ENCODE results near the gene SYNE2. TPM values are rescaled to one million over a fixed set of nuclear protein-coding genes. Genes with fewer than 3 reads are reported as not detected.

The SYNE2 gene
- total RNA-seq, 4 donors from 2014 or later, result 314 to 379 (median 342) TPM

- DNase-seq, result no peak
- no peak overlapping the region for H3K4me3 ChIP-seq (replicated peaks in 1 of 3)
- intact Hi-C loops (cut with DNase I), result no loop called here
- H3K27ac ChIP-seq, result peak overlapping the region in 2 of 3 donors; percentile 2 to 84
- H3K4me1 ChIP-seq, result peaks cover 21 to 31% of the 10 kb centered on the region in 2 donors
- TF ChIP-seq, protein P1, sequence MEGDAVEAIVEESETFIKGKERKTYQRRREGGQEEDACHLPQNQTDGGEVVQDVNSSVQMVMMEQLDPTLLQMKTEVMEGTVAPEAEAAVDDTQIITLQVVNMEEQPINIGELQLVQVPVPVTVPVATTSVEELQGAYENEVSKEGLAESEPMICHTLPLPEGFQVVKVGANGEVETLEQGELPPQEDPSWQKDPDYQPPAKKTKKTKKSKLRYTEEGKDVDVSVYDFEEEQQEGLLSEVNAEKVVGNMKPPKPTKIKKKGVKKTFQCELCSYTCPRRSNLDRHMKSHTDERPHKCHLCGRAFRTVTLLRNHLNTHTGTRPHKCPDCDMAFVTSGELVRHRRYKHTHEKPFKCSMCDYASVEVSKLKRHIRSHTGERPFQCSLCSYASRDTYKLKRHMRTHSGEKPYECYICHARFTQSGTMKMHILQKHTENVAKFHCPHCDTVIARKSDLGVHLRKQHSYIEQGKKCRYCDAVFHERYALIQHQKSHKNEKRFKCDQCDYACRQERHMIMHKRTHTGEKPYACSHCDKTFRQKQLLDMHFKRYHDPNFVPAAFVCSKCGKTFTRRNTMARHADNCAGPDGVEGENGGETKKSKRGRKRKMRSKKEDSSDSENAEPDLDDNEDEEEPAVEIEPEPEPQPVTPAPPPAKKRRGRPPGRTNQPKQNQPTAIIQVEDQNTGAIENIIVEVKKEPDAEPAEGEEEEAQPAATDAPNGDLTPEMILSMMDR (IDR thresholded peaks at IDR 0.05), result no peak
- no peak for TF ChIP-seq POLR2A (IDR thresholded peaks at IDR 0.05)
- no peaks in the 10 kb centered on the region for H3K27me3 ChIP-seq
- 100% methylated on average over 1 of the region's 1 CpG; no CpG with 5 or more reads in 1 of the 2 donors for WGBS, 2 donors
- no peaks in the 10 kb centered on the region for H3K9me3 ChIP-seq
- H3K36me3 ChIP-seq, result no peaks in the 10 kb centered on the region
Measured at GRCh38 chr14:64060199-64060545, 207.4 kb downstream of the SYNE2 start.

DNA sequence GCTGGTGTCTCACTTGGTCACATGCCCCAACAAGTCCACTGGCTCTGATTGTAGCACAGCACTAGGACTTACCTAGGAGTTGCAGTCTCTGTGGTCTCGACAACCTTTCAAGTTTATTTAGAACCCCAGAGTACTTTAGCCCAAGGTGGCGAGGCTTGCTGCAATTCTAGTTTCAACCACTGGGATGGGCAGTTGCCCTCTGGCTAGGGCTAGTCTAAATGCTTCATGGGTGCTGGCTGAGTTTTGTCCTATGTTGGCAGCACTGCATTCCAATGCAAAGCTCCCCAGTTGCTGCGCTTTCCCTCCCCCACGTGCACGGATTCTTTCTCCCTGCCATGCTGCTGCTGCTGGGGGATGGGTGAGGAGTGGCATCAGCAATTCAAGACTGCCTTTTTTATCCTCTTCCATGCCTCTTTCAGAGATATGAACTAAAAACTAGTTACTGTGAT, 207.9 kb downstream of the SYNE2 start:
- H3K36me3 ChIP-seq, result no peaks in the 10 kb centered on the region
- no peak for DNase-seq
- no peaks in the 10 kb centered on the region for H3K27me3 ChIP-seq
- intact Hi-C loops (cut with DNase I), result no loop called here
- WGBS, 2 donors, result 82 to 88% methylated on average over 5 of the region's 5 CpGs
- TF ChIP-seq POLR2A (IDR thresholded peaks at IDR 0.05), result no peak
- TF ChIP-seq, protein P1 (IDR thresholded peaks at IDR 0.05), result peak in 3 of 6 experiments; percentile 15 to 31 (median 18)
- H3K4me3 ChIP-seq (replicated peaks in 1 of 3), result no peak overlapping the region
- H3K27ac ChIP-seq, result peak overlapping the region in 1 of 3 donors; percentile 84
- peaks cover 21 to 31% of the 10 kb centered on the region in 2 donors for H3K4me1 ChIP-seq
- H3K9me3 ChIP-seq, result no peaks in the 10 kb centered on the region

GRCh38 chr14:64061115-64061514, 208.3 kb downstream of the SYNE2 start:
- TF ChIP-seq, protein P1 (IDR thresholded peaks at IDR 0.05), result no peak
- no peak for TF ChIP-seq POLR2A (IDR thresholded peaks at IDR 0.05)
- H3K36me3 ChIP-seq, result no peaks in the 10 kb centered on the region

DNA sequence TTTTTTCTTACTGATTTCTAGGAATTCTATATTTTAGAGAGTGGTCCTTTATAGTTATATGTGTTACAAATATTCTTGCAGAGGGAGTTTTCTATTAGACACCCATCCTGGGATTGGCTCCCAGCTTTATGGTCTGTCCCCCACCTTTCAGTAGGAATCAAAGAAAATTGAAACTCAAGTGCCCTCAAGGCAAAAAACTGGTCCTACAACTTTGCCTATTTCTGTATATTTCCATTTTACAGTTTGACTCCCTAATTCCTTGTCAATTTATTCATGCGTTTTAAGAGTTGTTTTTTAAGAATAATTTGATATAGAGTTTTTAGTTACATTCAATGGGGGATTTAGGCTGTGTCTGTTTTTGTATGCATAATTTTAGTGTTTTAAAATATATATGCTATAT, 208.9 kb downstream of the SYNE2 start:
- H3K36me3 ChIP-seq, result no peaks in the 10 kb centered on the region
- H3K27ac ChIP-seq, result peak overlapping the region; percentile 36 to 84 (median 47)
- H3K27me3 ChIP-seq, result no peaks in the 10 kb centered on the region
- intact Hi-C loops (cut with DNase I), result no loop called here
- TF ChIP-seq, protein P1 (IDR thresholded peaks at IDR 0.05), result no peak
- no peak for TF ChIP-seq POLR2A (IDR thresholded peaks at IDR 0.05)
- no peak for DNase-seq
- 47 to 59% methylated on average over 1 of the region's 1 CpG for WGBS, 2 donors
- H3K9me3 ChIP-seq, result no peaks in the 10 kb centered on the region
- no peak overlapping the region for H3K4me3 ChIP-seq (replicated peaks in 1 of 3)
- peaks cover 21 to 31% of the 10 kb centered on the region in 2 donors for H3K4me1 ChIP-seq

More at GRCh38 chr14:64061115-64061514, 208.3 kb downstream of the SYNE2 start:
- Histone ChIP-seq H3K4me1 (peaks cover 21 to 31% of the 10 kb centered on the region in 2 donors), H3K9me3 (no peaks in the 10 kb centered on the region), H3K27ac (peak overlapping the region in 2 of 3 donors; percentile 36 to 84), H3K4me3 (replicated peaks in 1 of 3) (no peak overlapping the region), H3K27me3 (no peaks in the 10 kb centered on the region)
- intact Hi-C loops (cut with DNase I), result no loop called here
- no peak for DNase-seq
- 76 to 94% methylated on average over 1 of the region's 1 CpG for WGBS, 2 donors

- Histone ChIP-seq H3K4me1 (peaks cover 21 to 31% of the 10 kb centered on the region in 2 donors), H3K36me3 (no peaks in the 10 kb centered on the region), H3K9me3 (no peaks in the 10 kb centered on the region), H3K27me3 (no peaks in the 10 kb centered on the region), H3K4me3 (replicated peaks in 1 of 3) (no peak overlapping the region), H3K27ac (peak overlapping the region; percentile 47 to 84 (median 47))
- intact Hi-C loops (cut with DNase I), result no loop called here
- TF ChIP-seq POLR2A (IDR thresholded peaks at IDR 0.05), result no peak
- TF ChIP-seq, protein P1 (IDR thresholded peaks at IDR 0.05), result no peak
- 44 to 49% methylated on average over 7 of the region's 7 CpGs for WGBS, 2 donors
- DNase-seq, result no peak
Measured at GRCh38 chr14:64062381-64063115, 209.7 kb downstream of the SYNE2 start.
